Left lung (tissue), 10 donors: ENCODE results near the gene OR2T1. TPM values are rescaled to one million over a fixed set of nuclear protein-coding genes. Genes with fewer than 3 reads are reported as not detected.

Experiments used
- ATAC-seq: fragments of 200-7000 bp; cut with Tn5 transposase; one replicate; pipeline ENCODE4 v1.9.1; 2020; ENCODE audit warnings: moderate library complexity
- DNase-seq, 4 donors: peaks; one replicate each; pipeline ENCODE4 v3.0.0-alpha.2; 2013 to 2020
- H3K27ac ChIP-seq, 2 donors: fragments of 200-600 bp; sonication (generic) in 1 of 2; one replicate each; pipeline versions ENCODE4 v1.5.0 to v1.8.0; 2020 to 2021
- H3K27me3 ChIP-seq, 2 donors: fragments of 200-600 bp; sonication (generic) in 1 of 2; one replicate each; pipeline versions ENCODE4 v1.5.0 to v1.8.0; 2020 to 2021
- H3K36me3 ChIP-seq, 2 donors: fragments of 200-600 bp; sonication (generic) in 1 of 2; one replicate each; pipeline versions ENCODE4 v1.5.0 to v1.8.0; 2020 to 2021
- H3K4me1 ChIP-seq, 2 donors: fragments of 200-600 bp; one replicate each; pipeline ENCODE4 v1.8.0; 2021
- H3K4me3 ChIP-seq, 2 donors: fragments of 200-600 bp; sonication (generic) in 1 of 2; one replicate each; pipeline versions ENCODE4 v1.5.0 to v1.8.0; 2020 to 2021; ENCODE audit warnings: mild to moderate bottlenecking in 1 of 2
- H3K9me3 ChIP-seq, 2 donors: fragments of 200-600 bp; sonication (generic) in 1 of 2; one replicate each; pipeline versions ENCODE4 v1.5.0 to v1.8.0; 2020 to 2021
- intact Hi-C, 2 donors: fragments of 100-400 bp; cut with DNase I; formaldehyde crosslinking; loops; one replicate each; pipeline versions ENCODE4 v1.11.2 to v1.14.2; 2022
- polyA plus RNA-seq, 6 donors: library from polyadenylated mRNA; unstranded; fragments of 120-200 nt; gene quantifications; one replicate each; pipeline ENCODE4 v1.2.1, GENCODE V29; 2013; ENCODE audit not compliant: insufficient read length in 6 of 6
- total RNA-seq, 2 donors: library from RNA; stranded (reverse); fragmentation: NEBNext Ultra II Directional; extraction: Animal tissue kit (Norgen Biotek cat#: 25700); gene quantifications; one replicate each; pipeline ENCODE4 v1.2.1, GENCODE V29; 2021
- TF ChIP-seq, protein P1 (sequence below), 2 donors: fragments of 200-600 bp; sonication (generic) in 1 of 2; IDR thresholded peaks; one replicate each; pipeline versions ENCODE4 v1.5.0 to v1.8.0; 2021; ENCODE audit warnings: antibody characterized with exemption in 2 of 2
- donor health status: DM: no; HTN: yes; CAD: no.
- donor health status: DM: no; HTN: no; CAD: no.

The OR2T1 gene
- total and polyA plus RNA-seq, 8 donors, result not detected

DNA sequence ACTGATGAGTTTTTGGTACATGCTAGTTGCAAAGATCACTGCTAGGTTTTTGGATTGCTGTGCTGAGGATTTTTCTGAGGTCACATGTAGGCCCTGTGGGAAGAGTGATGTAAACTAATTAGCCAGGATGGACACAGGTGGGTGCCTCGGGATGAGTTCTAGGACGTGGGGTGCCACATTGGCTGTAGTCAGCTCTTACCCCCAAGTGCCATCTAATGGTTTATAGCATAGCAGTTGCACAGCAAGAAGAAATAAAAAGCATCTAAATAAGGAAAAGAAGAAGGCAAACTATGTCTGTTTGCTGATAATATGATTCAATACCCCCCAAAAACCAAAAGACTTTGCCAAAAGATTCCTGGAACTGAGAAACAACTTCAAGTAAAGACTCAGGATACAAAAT is 9.8 kb upstream of the OR2T1 start:
- no peaks in the 10 kb centered on the region for H3K36me3 ChIP-seq
- no peak overlapping the region for H3K27ac ChIP-seq
- H3K4me3 ChIP-seq, result no peak overlapping the region
- DNase-seq (no peak), ATAC-seq (no peak)
- TF ChIP-seq, protein P1, sequence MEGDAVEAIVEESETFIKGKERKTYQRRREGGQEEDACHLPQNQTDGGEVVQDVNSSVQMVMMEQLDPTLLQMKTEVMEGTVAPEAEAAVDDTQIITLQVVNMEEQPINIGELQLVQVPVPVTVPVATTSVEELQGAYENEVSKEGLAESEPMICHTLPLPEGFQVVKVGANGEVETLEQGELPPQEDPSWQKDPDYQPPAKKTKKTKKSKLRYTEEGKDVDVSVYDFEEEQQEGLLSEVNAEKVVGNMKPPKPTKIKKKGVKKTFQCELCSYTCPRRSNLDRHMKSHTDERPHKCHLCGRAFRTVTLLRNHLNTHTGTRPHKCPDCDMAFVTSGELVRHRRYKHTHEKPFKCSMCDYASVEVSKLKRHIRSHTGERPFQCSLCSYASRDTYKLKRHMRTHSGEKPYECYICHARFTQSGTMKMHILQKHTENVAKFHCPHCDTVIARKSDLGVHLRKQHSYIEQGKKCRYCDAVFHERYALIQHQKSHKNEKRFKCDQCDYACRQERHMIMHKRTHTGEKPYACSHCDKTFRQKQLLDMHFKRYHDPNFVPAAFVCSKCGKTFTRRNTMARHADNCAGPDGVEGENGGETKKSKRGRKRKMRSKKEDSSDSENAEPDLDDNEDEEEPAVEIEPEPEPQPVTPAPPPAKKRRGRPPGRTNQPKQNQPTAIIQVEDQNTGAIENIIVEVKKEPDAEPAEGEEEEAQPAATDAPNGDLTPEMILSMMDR (IDR thresholded peaks at IDR 0.05), result no peak
- intact Hi-C loops, result no loop called here
- H3K4me1 ChIP-seq, result no peaks in the 10 kb centered on the region
- H3K27me3 ChIP-seq, result no peaks in the 10 kb centered on the region
- H3K9me3 ChIP-seq, result no peaks in the 10 kb centered on the region

DNA sequence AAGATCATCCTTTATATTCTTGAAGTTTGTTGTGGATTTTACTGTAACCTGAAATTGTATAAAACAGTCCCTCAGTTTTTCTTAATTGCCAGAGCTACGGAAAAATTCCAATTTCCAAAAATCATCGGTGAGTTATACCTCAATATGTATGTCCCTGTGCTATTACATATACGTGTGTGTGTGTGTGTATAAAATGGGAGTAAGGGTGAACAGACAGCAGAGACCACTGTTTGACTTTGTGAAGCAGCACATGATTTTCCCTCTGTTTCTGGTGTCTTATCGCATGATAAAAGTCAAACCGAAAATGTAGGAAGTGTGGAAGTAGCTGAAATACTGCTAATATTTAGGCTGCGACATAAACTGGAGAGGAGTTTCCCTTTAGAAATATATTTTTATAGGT is 1.2 kb downstream of the OR2T1 start:
- ATAC-seq (no peak), DNase-seq (no peak)
- Histone ChIP-seq H3K4me3 (no peak overlapping the region), H3K4me1 (no peaks in the 10 kb centered on the region), H3K36me3 (no peaks in the 10 kb centered on the region), H3K9me3 (no peaks in the 10 kb centered on the region), H3K27me3 (no peaks in the 10 kb centered on the region), H3K27ac (no peak overlapping the region)
- intact Hi-C loops, result no loop called here
- TF ChIP-seq, protein P1 (IDR thresholded peaks at IDR 0.05), result no peak

DNA sequence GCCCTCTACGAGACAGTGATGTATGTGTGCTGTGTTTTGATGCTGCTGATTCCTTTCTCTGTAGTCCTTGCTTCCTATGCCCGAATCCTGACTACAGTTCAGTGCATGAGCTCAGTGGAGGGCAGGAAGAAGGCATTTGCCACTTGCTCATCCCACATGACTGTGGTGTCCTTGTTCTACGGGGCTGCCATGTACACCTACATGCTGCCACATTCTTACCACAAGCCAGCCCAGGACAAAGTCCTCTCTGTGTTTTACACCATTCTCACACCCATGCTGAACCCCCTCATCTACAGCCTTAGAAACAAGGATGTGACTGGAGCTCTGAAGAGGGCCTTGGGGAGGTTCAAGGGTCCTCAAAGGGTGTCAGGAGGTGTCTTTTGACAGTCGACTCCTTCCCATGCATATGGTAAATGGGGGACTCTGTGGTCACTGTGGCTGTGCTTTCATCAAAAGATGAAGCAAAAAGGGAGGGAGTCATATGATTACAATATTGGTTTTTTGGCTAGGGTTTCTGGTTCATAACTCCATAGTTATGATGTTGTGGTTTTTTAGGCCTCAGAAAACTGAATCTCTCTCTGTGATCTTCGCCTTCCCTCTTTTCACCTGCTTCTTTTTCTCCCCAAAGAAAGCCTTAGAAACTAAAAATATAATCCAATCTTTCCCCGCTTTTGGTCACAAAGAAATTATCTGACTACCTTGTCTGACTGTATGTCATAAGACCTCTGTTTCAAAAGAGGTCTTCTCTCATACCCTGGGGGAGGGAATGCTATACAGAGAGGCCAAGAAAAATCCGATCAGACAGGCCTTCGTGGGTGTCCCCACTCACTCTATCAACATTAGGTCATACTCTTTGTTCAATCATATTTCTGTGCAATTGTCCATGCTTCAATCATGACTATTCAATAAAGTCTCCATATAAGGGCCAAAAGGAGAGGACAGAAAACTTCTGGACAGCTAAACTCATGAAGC is 4.2 kb downstream of the OR2T1 start:
- Histone ChIP-seq H3K9me3 (peaks cover 0 to 8% of the 10 kb centered on the region in 2 donors), H3K36me3 (no peaks in the 10 kb centered on the region), H3K4me3 (no peak overlapping the region), H3K27me3 (no peaks in the 10 kb centered on the region), H3K27ac (no peak overlapping the region), H3K4me1 (no peaks in the 10 kb centered on the region)
- intact Hi-C loops, result no loop called here
- TF ChIP-seq, protein P1 (IDR thresholded peaks at IDR 0.05), result no peak
- ATAC-seq (no peak), DNase-seq (no peak)

DNA sequence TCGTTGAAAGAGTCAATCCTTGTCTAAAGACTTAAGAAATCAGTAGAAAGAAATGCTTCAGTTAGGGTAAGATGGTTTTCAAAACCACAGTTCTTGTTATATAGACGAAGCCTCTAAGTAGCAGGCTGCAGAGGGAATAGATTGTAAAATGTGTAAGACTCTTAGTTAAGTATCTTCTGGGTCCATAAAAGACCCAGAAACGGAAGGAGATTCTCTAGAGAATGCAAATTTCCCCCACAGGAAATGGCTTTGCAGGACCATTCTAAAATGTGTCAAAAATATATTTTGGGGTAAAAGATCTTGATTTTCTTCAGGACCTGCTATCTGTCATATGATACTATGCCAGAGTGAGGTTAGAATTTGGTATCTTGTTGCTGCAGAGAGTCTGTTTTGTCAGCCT is 13.4 kb downstream of the OR2T1 start:
- no peaks in the 10 kb centered on the region for H3K4me1 ChIP-seq
- peaks cover 0 to 18% of the 10 kb centered on the region in 2 donors for H3K9me3 ChIP-seq
- H3K36me3 ChIP-seq, result no peaks in the 10 kb centered on the region
- ATAC-seq (no peak), DNase-seq (no peak)
- TF ChIP-seq, protein P1 (IDR thresholded peaks at IDR 0.05), result no peak
- no peak overlapping the region for H3K4me3 ChIP-seq
- H3K27me3 ChIP-seq, result no peaks in the 10 kb centered on the region
- intact Hi-C loops, result no loop called here
- H3K27ac ChIP-seq, result no peak overlapping the region

DNA sequence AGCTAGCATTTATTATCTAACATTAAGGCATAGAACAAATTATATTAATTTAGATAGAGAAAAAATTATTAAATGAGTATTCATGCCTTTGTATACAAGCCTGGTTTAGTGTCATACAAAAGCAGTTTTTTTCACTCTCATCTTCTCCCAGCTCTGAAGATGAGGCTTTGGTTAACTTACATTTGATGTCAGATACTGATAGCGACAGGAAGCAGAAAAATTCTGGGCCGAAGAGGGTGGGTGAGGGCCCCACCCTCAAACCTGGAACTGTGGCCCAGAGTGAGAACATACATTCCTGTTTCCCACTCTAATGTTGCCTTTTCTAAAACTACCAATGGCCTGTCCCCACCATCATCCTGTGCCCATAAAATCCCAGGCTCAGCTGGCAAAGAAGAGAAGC is 15.0 kb downstream of the OR2T1 start:
- H3K4me1 ChIP-seq, result no peaks in the 10 kb centered on the region
- H3K27ac ChIP-seq, result no peak overlapping the region
- DNase-seq, result no peak
- no peaks in the 10 kb centered on the region for H3K36me3 ChIP-seq
- TF ChIP-seq, protein P1 (IDR thresholded peaks at IDR 0.05), result no peak
- ATAC-seq, result no peak
- intact Hi-C loops, result no loop called here
- H3K27me3 ChIP-seq, result no peaks in the 10 kb centered on the region
- peaks cover 0 to 26% of the 10 kb centered on the region in 2 donors for H3K9me3 ChIP-seq
- no peak overlapping the region for H3K4me3 ChIP-seq
